ENCODE data around the gene TBCK. TPM values are rescaled to one million over a fixed set of nuclear protein-coding genes. Genes with fewer than 3 reads are reported as not detected.
"Not testable (repeated sequence)": the region's sequence is repeated elsewhere in the genome, so short reads cannot be mapped to it uniquely, and the experiment has no call there.

Gene TBCK
- total and polyA plus RNA-seq, 2 experiments from 2014 or later = 13.9 to 28.9 TPM

GRCh38 chr4:106119949-106120555 lies 196.0 kb downstream of the TBCK start:
- H3K4me2 ChIP-seq; H3K4me3 ChIP-seq; H3K27ac Mint-ChIP-seq; H3K4me1 Mint-ChIP-seq; H2AFZ ChIP-seq; H3K4me1 ChIP-seq (ENCODE audit: insufficient read depth); H3K27me3 ChIP-seq (ENCODE audit: insufficient read depth); H3K9me2 ChIP-seq (ENCODE audit: insufficient read depth); H3K79me2 ChIP-seq (replicated peaks; ENCODE audit: insufficient read depth); H3F3A ChIP-seq (replicated peaks; ENCODE audit: low read depth); H3K27ac ChIP-seq (ENCODE audit: low read depth); H3K27me3 Mint-ChIP-seq (ENCODE audit: insufficient read depth, low read depth, poor library complexity); H4K20me1 ChIP-seq (replicated peaks; ENCODE audit: insufficient read depth); ATAC-seq; H3K4me3 Mint-ChIP-seq; DNase-seq (ENCODE audit: low spot score): not testable (repeated sequence)
- Mint-ChIP-seq H3K36me3 (ENCODE audit: low read depth) (peaks cover 24% of the 10 kb centered on the region), H3K9me3 (peaks cover 13% of the 10 kb centered on the region)
- peaks cover 14% of the 10 kb centered on the region; the same call in 1 of the 2 replicates for H3K36me3 ChIP-seq (ENCODE audit: insufficient read depth)

DNA sequence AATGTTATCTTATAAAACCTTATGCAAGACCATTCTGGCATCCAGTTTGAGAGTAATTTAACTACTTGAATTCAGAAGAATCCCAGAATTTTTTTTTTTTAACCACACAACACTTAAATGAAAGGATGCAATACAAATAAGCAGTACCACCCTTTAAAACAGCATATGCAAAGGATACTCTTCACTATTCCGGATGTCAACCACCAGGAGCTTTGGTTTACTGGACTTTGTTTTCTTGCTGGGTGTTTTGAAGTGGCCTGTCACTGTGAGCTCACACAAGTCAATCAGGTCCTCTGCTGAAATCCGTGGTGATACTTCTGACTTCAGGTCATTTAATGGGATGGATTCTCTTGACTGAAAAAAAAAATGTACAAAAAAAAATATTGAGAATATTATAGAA lies 200.0 kb downstream of the TBCK start:
- H3F3A ChIP-seq (replicated peaks; ENCODE audit: low read depth) = no peaks in the 10 kb centered on the region
- no peak overlapping the region for H2AFZ ChIP-seq
- Mint-ChIP-seq H3K4me3 (no peak overlapping the region), H3K4me1 (peaks cover 12% of the 10 kb centered on the region), H3K27me3 (ENCODE audit: insufficient read depth, low read depth, poor library complexity) (peaks cover 6% of the 10 kb centered on the region), H3K36me3 (ENCODE audit: low read depth) (peaks cover 59% of the 10 kb centered on the region), H3K27ac (no peak overlapping the region), H3K9me3 (peaks cover 41% of the 10 kb centered on the region)
- no peak overlapping the region for H3K4me3 ChIP-seq
- no peaks in the 10 kb centered on the region; the same call in 1 of the 2 replicates for H3K9me2 ChIP-seq (ENCODE audit: insufficient read depth)
- no peak for ATAC-seq
- DNase-seq (ENCODE audit: low spot score) = no peak
- H3K27me3 ChIP-seq (ENCODE audit: insufficient read depth) = no peaks in the 10 kb centered on the region
- H3K79me2 ChIP-seq (replicated peaks; ENCODE audit: insufficient read depth) = no peaks in the 10 kb centered on the region
- H3K4me2 ChIP-seq = no peak overlapping the region
- H3K36me3 ChIP-seq (ENCODE audit: insufficient read depth) = peaks cover 17% of the 10 kb centered on the region; the same call in 1 of the 2 replicates
- no peak overlapping the region for H3K27ac ChIP-seq (ENCODE audit: low read depth)
- H4K20me1 ChIP-seq (replicated peaks; ENCODE audit: insufficient read depth) = no peaks in the 10 kb centered on the region
- peaks cover 6% of the 10 kb centered on the region for H3K4me1 ChIP-seq (ENCODE audit: insufficient read depth)
- TF ChIP-seq ETS1 (IDR thresholded peaks at IDR 0.05) (no peak), JUNB (IDR thresholded peaks at IDR 0.05; ENCODE audit: unreplicated experiment) (no peak), CREB1 (CRISPR knock-in tag; IDR thresholded peaks at IDR 0.05; ENCODE audit: low read depth) (no peak), POLR2AphosphoS5 (IDR thresholded peaks at IDR 0.05; ENCODE audit: low read depth) (no peak), EZH2phosphoT487 (IDR thresholded peaks at IDR 0.05; ENCODE audit: unreplicated experiment) (no peak), CTCF (conservative IDR thresholded peaks at IDR 0.05; ENCODE audit: low read depth in 2 of 2) (no peak), ZNF114 (CRISPR knock-in tag; IDR thresholded peaks at IDR 0.05) (no peak)
- TF ChIP-seq, protein P1, sequence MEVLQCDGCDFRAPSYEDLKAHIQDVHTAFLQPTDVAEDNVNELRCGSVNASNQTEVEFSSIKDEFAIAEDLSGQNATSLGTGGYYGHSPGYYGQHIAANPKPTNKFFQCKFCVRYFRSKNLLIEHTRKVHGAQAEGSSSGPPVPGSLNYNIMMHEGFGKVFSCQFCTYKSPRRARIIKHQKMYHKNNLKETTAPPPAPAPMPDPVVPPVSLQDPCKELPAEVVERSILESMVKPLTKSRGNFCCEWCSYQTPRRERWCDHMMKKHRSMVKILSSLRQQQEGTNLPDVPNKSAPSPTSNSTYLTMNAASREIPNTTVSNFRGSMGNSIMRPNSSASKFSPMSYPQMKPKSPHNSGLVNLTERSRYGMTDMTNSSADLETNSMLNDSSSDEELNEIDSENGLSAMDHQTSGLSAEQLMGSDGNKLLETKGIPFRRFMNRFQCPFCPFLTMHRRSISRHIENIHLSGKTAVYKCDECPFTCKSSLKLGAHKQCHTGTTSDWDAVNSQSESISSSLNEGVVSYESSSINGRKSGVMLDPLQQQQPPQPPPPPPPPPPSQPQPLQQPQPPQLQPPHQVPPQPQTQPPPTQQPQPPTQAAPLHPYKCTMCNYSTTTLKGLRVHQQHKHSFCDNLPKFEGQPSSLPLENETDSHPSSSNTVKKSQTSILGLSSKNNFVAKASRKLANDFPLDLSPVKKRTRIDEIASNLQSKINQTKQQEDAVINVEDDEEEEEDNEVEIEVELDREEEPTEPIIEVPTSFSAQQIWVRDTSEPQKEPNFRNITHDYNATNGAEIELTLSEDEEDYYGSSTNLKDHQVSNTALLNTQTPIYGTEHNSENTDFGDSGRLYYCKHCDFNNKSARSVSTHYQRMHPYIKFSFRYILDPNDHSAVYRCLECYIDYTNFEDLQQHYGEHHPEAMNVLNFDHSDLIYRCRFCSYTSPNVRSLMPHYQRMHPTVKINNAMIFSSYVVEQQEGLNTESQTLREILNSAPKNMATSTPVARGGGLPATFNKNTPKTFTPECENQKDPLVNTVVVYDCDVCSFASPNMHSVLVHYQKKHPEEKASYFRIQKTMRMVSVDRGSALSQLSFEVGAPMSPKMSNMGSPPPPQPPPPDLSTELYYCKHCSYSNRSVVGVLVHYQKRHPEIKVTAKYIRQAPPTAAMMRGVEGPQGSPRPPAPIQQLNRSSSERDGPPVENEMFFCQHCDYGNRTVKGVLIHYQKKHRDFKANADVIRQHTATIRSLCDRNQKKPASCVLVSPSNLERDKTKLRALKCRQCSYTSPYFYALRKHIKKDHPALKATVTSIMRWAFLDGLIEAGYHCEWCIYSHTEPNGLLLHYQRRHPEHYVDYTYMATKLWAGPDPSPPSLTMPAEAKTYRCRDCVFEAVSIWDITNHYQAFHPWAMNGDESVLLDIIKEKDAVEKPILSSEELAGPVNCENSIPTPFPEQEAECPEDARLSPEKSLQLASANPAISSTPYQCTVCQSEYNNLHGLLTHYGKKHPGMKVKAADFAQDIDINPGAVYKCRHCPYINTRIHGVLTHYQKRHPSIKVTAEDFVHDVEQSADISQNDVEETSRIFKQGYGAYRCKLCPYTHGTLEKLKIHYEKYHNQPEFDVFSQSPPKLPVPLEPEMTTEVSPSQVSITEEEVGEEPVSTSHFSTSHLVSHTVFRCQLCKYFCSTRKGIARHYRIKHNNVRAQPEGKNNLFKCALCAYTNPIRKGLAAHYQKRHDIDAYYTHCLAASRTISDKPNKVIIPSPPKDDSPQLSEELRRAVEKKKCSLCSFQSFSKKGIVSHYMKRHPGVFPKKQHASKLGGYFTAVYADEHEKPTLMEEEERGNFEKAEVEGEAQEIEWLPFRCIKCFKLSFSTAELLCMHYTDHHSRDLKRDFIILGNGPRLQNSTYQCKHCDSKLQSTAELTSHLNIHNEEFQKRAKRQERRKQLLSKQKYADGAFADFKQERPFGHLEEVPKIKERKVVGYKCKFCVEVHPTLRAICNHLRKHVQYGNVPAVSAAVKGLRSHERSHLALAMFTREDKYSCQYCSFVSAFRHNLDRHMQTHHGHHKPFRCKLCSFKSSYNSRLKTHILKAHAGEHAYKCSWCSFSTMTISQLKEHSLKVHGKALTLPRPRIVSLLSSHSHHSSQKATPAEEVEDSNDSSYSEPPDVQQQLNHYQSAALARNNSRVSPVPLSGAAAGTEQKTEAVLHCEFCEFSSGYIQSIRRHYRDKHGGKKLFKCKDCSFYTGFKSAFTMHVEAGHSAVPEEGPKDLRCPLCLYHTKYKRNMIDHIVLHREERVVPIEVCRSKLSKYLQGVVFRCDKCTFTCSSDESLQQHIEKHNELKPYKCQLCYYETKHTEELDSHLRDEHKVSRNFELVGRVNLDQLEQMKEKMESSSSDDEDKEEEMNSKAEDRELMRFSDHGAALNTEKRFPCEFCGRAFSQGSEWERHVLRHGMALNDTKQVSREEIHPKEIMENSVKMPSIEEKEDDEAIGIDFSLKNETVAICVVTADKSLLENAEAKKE (CRISPR knock-in tag; IDR thresholded peaks at IDR 0.05) = no peak
- TF ChIP-seq, protein P2, sequence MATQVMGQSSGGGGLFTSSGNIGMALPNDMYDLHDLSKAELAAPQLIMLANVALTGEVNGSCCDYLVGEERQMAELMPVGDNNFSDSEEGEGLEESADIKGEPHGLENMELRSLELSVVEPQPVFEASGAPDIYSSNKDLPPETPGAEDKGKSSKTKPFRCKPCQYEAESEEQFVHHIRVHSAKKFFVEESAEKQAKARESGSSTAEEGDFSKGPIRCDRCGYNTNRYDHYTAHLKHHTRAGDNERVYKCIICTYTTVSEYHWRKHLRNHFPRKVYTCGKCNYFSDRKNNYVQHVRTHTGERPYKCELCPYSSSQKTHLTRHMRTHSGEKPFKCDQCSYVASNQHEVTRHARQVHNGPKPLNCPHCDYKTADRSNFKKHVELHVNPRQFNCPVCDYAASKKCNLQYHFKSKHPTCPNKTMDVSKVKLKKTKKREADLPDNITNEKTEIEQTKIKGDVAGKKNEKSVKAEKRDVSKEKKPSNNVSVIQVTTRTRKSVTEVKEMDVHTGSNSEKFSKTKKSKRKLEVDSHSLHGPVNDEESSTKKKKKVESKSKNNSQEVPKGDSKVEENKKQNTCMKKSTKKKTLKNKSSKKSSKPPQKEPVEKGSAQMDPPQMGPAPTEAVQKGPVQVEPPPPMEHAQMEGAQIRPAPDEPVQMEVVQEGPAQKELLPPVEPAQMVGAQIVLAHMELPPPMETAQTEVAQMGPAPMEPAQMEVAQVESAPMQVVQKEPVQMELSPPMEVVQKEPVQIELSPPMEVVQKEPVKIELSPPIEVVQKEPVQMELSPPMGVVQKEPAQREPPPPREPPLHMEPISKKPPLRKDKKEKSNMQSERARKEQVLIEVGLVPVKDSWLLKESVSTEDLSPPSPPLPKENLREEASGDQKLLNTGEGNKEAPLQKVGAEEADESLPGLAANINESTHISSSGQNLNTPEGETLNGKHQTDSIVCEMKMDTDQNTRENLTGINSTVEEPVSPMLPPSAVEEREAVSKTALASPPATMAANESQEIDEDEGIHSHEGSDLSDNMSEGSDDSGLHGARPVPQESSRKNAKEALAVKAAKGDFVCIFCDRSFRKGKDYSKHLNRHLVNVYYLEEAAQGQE (IDR thresholded peaks at IDR 0.05; ENCODE audit: unreplicated experiment) = no peak

Data from GM23338 (cell line).